ENCODE measurements around the gene C12orf75. TPM values are rescaled to one million over a fixed set of nuclear protein-coding genes. Genes with fewer than 3 reads are reported as not detected.

Gene C12orf75
- total RNA-seq, 2 experiments from 2014 or later: 160 to 210 TPM

- DNase-seq: no peak
- H3K4me3 Mint-ChIP-seq: no peak overlapping the region
- POLR2A ChIA-PET: no interaction called here
- H3K36me3 Mint-ChIP-seq (ENCODE audit: low read depth): peaks cover 42% of the 10 kb centered on the region
- no peaks in the 10 kb centered on the region for H3K4me1 Mint-ChIP-seq
- no peaks in the 10 kb centered on the region for H3K27me3 Mint-ChIP-seq
- no peak overlapping the region for H3K27ac Mint-ChIP-seq
- no peaks in the 10 kb centered on the region for H3K9me3 Mint-ChIP-seq
- CTCF ChIA-PET: interaction anchor here (0.6 to 1.2 kb wide), 2 partner anchors 20 to 1247 kb away, joined by 3 to 8 read pairs; no protein-coding TSS in a partner anchor
Observed at GRCh38 chr12:105369014-105369413, 38.5 kb downstream of the C12orf75 start.

- no peak overlapping the region for H3K4me3 Mint-ChIP-seq
- H3K27ac Mint-ChIP-seq: no peak overlapping the region
- no peak for DNase-seq
- no peaks in the 10 kb centered on the region for H3K4me1 Mint-ChIP-seq
- ChIA-PET POLR2A (no interaction called here), CTCF (interaction anchor here (0.7 to 1.7 kb wide), 3 partner anchors 9 to 36 kb away, joined by 3 to 5 read pairs (median 3); no protein-coding TSS in a partner anchor)
- no peaks in the 10 kb centered on the region for H3K27me3 Mint-ChIP-seq
- H3K9me3 Mint-ChIP-seq: no peaks in the 10 kb centered on the region
- H3K36me3 Mint-ChIP-seq (ENCODE audit: low read depth): peaks cover 26% of the 10 kb centered on the region
Observed at GRCh38 chr12:105374303-105374702, 43.8 kb downstream of the C12orf75 start.

- no peak overlapping the region for H3K27ac Mint-ChIP-seq
- H3K9me3 Mint-ChIP-seq: no peaks in the 10 kb centered on the region
- DNase-seq: no peak
- no peaks in the 10 kb centered on the region for H3K27me3 Mint-ChIP-seq
- peaks cover 15% of the 10 kb centered on the region for H3K36me3 Mint-ChIP-seq (ENCODE audit: low read depth)
- H3K4me1 Mint-ChIP-seq: no peaks in the 10 kb centered on the region
- H3K4me3 Mint-ChIP-seq: no peak overlapping the region
- ChIA-PET CTCF (no interaction called here), POLR2A (no interaction called here)
Observed at GRCh38 chr12:105377077-105377476, 46.6 kb downstream of the C12orf75 start.

- Mint-ChIP-seq H3K4me1 (no peaks in the 10 kb centered on the region), H3K4me3 (no peak overlapping the region), H3K27me3 (no peaks in the 10 kb centered on the region), H3K36me3 (ENCODE audit: low read depth) (peaks cover 7% of the 10 kb centered on the region), H3K27ac (no peak overlapping the region), H3K9me3 (no peaks in the 10 kb centered on the region)
- DNase-seq: no peak
- ChIA-PET POLR2A (interaction anchor here (0.6 kb wide), 1 partner anchor 22 kb away, joined by 3 read pairs; no protein-coding TSS in a partner anchor), CTCF (interaction anchor here (0.6 to 1.0 kb wide), 2 partner anchors 42 to 85 kb away, joined by 3 read pairs; no protein-coding TSS in a partner anchor)
Observed at GRCh38 chr12:105378911-105379310, 48.4 kb downstream of the C12orf75 start.

GRCh38 chr12:105382771-105383622 is 52.5 kb downstream of the C12orf75 start:
- no peaks in the 10 kb centered on the region for H3K9me3 Mint-ChIP-seq
- H3K27ac Mint-ChIP-seq: no peak overlapping the region
- H3K4me1 Mint-ChIP-seq: no peaks in the 10 kb centered on the region
- CTCF ChIA-PET: interaction anchor here (0.5 to 1.1 kb wide), 6 partner anchors 8 to 747 kb away, joined by 3 to 4 read pairs (median 3); no protein-coding TSS in a partner anchor
- no peaks in the 10 kb centered on the region for H3K27me3 Mint-ChIP-seq
- POLR2A ChIA-PET: no interaction called here
- H3K4me3 Mint-ChIP-seq: no peak overlapping the region
- no peaks in the 10 kb centered on the region for H3K36me3 Mint-ChIP-seq (ENCODE audit: low read depth)
- DNase-seq: peak; percentile 42

GRCh38 chr12:105384220-105384619 is 53.7 kb downstream of the C12orf75 start:
- no peaks in the 10 kb centered on the region for H3K9me3 Mint-ChIP-seq
- H3K36me3 Mint-ChIP-seq (ENCODE audit: low read depth): no peaks in the 10 kb centered on the region
- no peaks in the 10 kb centered on the region for H3K4me1 Mint-ChIP-seq
- no peak for DNase-seq
- no peak overlapping the region for H3K27ac Mint-ChIP-seq
- CTCF ChIA-PET: interaction anchor here (1.0 to 1.6 kb wide), 3 partner anchors 36 to 106 kb away, joined by 3 read pairs; no protein-coding TSS in a partner anchor
- POLR2A ChIA-PET: no interaction called here
- no peak overlapping the region for H3K4me3 Mint-ChIP-seq
- no peaks in the 10 kb centered on the region for H3K27me3 Mint-ChIP-seq

GRCh38 chr12:105384916-105385535 is 54.5 kb downstream of the C12orf75 start:
- no peak overlapping the region for H3K4me3 Mint-ChIP-seq
- ChIA-PET POLR2A (no interaction called here), CTCF (interaction anchor here (0.6 to 1.6 kb wide), 2 partner anchors 19 to 54 kb away, joined by 3 read pairs; no protein-coding TSS in a partner anchor)
- no peak for DNase-seq
- no peaks in the 10 kb centered on the region for H3K36me3 Mint-ChIP-seq (ENCODE audit: low read depth)
- no peaks in the 10 kb centered on the region for H3K27me3 Mint-ChIP-seq
- no peaks in the 10 kb centered on the region for H3K9me3 Mint-ChIP-seq
- H3K4me1 Mint-ChIP-seq: no peaks in the 10 kb centered on the region
- no peak overlapping the region for H3K27ac Mint-ChIP-seq

GRCh38 chr12:105386431-105386830 is 55.9 kb downstream of the C12orf75 start:
- Mint-ChIP-seq H3K27ac (no peak overlapping the region), H3K9me3 (no peaks in the 10 kb centered on the region), H3K4me3 (no peak overlapping the region), H3K36me3 (ENCODE audit: low read depth) (no peaks in the 10 kb centered on the region), H3K4me1 (peaks cover 2% of the 10 kb centered on the region), H3K27me3 (no peaks in the 10 kb centered on the region)
- ChIA-PET POLR2A (no interaction called here), CTCF (no interaction called here)
- DNase-seq: no peak

GRCh38 chr12:105391231-105391630 is 60.7 kb downstream of the C12orf75 start:
- no peaks in the 10 kb centered on the region for H3K36me3 Mint-ChIP-seq (ENCODE audit: low read depth)
- no peaks in the 10 kb centered on the region for H3K27me3 Mint-ChIP-seq
- DNase-seq: no peak
- no peak overlapping the region for H3K27ac Mint-ChIP-seq
- H3K9me3 Mint-ChIP-seq: no peaks in the 10 kb centered on the region
- no peak overlapping the region for H3K4me3 Mint-ChIP-seq
- ChIA-PET CTCF (no interaction called here), POLR2A (no interaction called here)
- H3K4me1 Mint-ChIP-seq: peaks cover 6% of the 10 kb centered on the region

GRCh38 chr12:105393587-105393986 is 63.1 kb downstream of the C12orf75 start:
- no peak overlapping the region for H3K27ac Mint-ChIP-seq
- H3K36me3 Mint-ChIP-seq (ENCODE audit: low read depth): peaks cover 6% of the 10 kb centered on the region
- CTCF ChIA-PET: no interaction called here
- no peak for DNase-seq
- H3K27me3 Mint-ChIP-seq: no peaks in the 10 kb centered on the region
- peaks cover 6% of the 10 kb centered on the region for H3K4me1 Mint-ChIP-seq
- H3K9me3 Mint-ChIP-seq: peaks cover 11% of the 10 kb centered on the region
- POLR2A ChIA-PET: no interaction called here
- no peak overlapping the region for H3K4me3 Mint-ChIP-seq

GRCh38 chr12:105396024-105396423 is 65.5 kb downstream of the C12orf75 start:
- H3K27me3 Mint-ChIP-seq: no peaks in the 10 kb centered on the region
- DNase-seq: no peak
- H3K4me1 Mint-ChIP-seq: peaks cover 6% of the 10 kb centered on the region
- POLR2A ChIA-PET: no interaction called here
- peaks cover 13% of the 10 kb centered on the region for H3K9me3 Mint-ChIP-seq
- CTCF ChIA-PET: interaction anchor here (0.7 to 2.0 kb wide), 3 partner anchors 8 to 223 kb away, joined by 3 to 5 read pairs (median 3); no protein-coding TSS in a partner anchor
- no peak overlapping the region for H3K4me3 Mint-ChIP-seq
- peaks cover 16% of the 10 kb centered on the region for H3K36me3 Mint-ChIP-seq (ENCODE audit: low read depth)
- no peak overlapping the region for H3K27ac Mint-ChIP-seq

- CTCF ChIA-PET: no interaction called here
- H3K4me3 Mint-ChIP-seq: no peak overlapping the region
- H3K36me3 Mint-ChIP-seq (ENCODE audit: low read depth): peaks cover 16% of the 10 kb centered on the region
- peaks cover 13% of the 10 kb centered on the region for H3K9me3 Mint-ChIP-seq
- no peak for DNase-seq
- H3K4me1 Mint-ChIP-seq: no peaks in the 10 kb centered on the region
- H3K27me3 Mint-ChIP-seq: no peaks in the 10 kb centered on the region
- POLR2A ChIA-PET: no interaction called here
- no peak overlapping the region for H3K27ac Mint-ChIP-seq
Observed at GRCh38 chr12:105396983-105397382, 66.5 kb downstream of the C12orf75 start.

- H3K36me3 Mint-ChIP-seq (ENCODE audit: low read depth): peaks cover 16% of the 10 kb centered on the region
- no peak overlapping the region for H3K4me3 Mint-ChIP-seq
- peaks cover 13% of the 10 kb centered on the region for H3K9me3 Mint-ChIP-seq
Observed at GRCh38 chr12:105398930-105399329, 68.4 kb downstream of the C12orf75 start.

More at GRCh38 chr12:105398930-105399329, 68.4 kb downstream of the C12orf75 start:
- H3K4me1 Mint-ChIP-seq: no peaks in the 10 kb centered on the region
- CTCF ChIA-PET: no interaction called here
- POLR2A ChIA-PET: no interaction called here
- no peak for DNase-seq
- no peak overlapping the region for H3K27ac Mint-ChIP-seq
- H3K27me3 Mint-ChIP-seq: no peaks in the 10 kb centered on the region
